ENCODE results near the gene ZCCHC7. TPM values are rescaled to one million over a fixed set of nuclear protein-coding genes. Genes with fewer than 3 reads are reported as not detected.

ZCCHC7 gene
- total and polyA plus RNA-seq, 9 of the 15 experiments (the other 6 are each of a cell fraction or from before 2014, with no cell fraction given) = 34.1 to 68.9 (median 48.8) TPM

- no peak for DNase-seq (ENCODE audit: extremely low read depth in 1 of 4, low spot score in 3 of 4)
- intact Hi-C loops (cut with micrococcal nuclease) = loop anchor here (5.0 to 10.0 kb wide), 4 partner anchors 70 to 268 kb away; no protein-coding TSS in a partner anchor
- peaks cover 88% of the 10 kb centered on the region for H3K79me2 ChIP-seq (ENCODE audit: control insufficient read depth, insufficient read depth, low read length)
These were observed 6.6 kb downstream of the ZCCHC7 start for GRCh38 chr9:37127018-37127417.

More at GRCh38 chr9:37127018-37127417, 6.6 kb downstream of the ZCCHC7 start:
- Histone ChIP-seq H3K36me3 (ENCODE audit: control insufficient read depth, insufficient read depth, low read length) (peaks cover 74% of the 10 kb centered on the region), H3K9me3 (replicated peaks; ENCODE audit: control insufficient read depth, insufficient read depth, low read depth, low read length) (no peaks in the 10 kb centered on the region), H3K27ac (ENCODE audit: extremely low read depth, low read depth, low read length) (no peak overlapping the region), H3K9me1 (ENCODE audit: control insufficient read depth, insufficient read depth, low read length) (no peaks in the 10 kb centered on the region), H3K4me2 (ENCODE audit: insufficient read depth, low read length) (no peak overlapping the region), H2AFZ (ENCODE audit: low read depth, low read length) (no peak overlapping the region), H3K4me1 (replicated peaks in 1 of 2; ENCODE audit: control insufficient read depth in 2 of 2, insufficient read depth in 2 of 2, low read length in 2 of 2) (peaks cover 4 to 8% of the 10 kb centered on the region in 2 experiments; a peak in 4 of 5 replicates), H3K4me3 (no peak overlapping the region), H3K9ac (ENCODE audit: insufficient read depth in 1 of 2, low read depth in 2 of 2, low read length in 2 of 2) (no peak overlapping the region), H4K20me1 (replicated peaks; ENCODE audit: control insufficient read depth, insufficient read depth, low read length) (peaks cover 6% of the 10 kb centered on the region; the same call in 1 of the 2 replicates), H3K27me3 (ENCODE audit: control insufficient read depth in 2 of 2, insufficient read depth in 2 of 2, low read length in 2 of 2) (no peaks in the 10 kb centered on the region)
- no TSS peak for BruUV-seq (replicated peaks)
- TF ChIP-seq ZNF232 (CRISPR knock-in tag; IDR thresholded peaks at IDR 0.05) (0 out of 2 replicates have a peak, but pooled peaks have one; percentile 21), ZBTB49 (CRISPR knock-in tag; IDR thresholded peaks at IDR 0.05; ENCODE audit: borderline replicate concordance) (0 out of 2 replicates have a peak, but pooled peaks have one; percentile 18), ZBTB17 (CRISPR knock-in tag; IDR thresholded peaks at IDR 0.05) (no peak), ZNF318 (IDR thresholded peaks at IDR 0.05; ENCODE audit: borderline replicate concordance in 1 of 2, low read depth in 1 of 2) (no peak)
- WGBS (ENCODE audit: insufficient coverage, low coverage, missing lambda C conversion rate) = 91% methylated on average over 3 of the region's 3 CpGs
- in situ Hi-C loops (cut with MboI) = no loop called here
- ChIA-PET CTCF (ENCODE audit: low intra/inter-chr PET ratio) (no interaction called here), POLR2A (interaction anchor here (2.0 to 2.3 kb wide), 2 partner anchors 11 to 16 kb away, joined by 5 to 8 read pairs; no protein-coding TSS in a partner anchor)
- FAIRE-seq (no peak), ATAC-seq (no peak)
